Gastrocnemius medialis (tissue), 4 donors: Measurements from ENCODE around the gene CNNM4.

Experiments used
- CTCF ChIP-seq, 5 experiments: fragments of 450-650 bp in 3 of 5; fragments of 200-600 bp in 2 of 5; sonication (generic) in 2 of 5; IDR thresholded peaks in 4 of 5; conservative IDR thresholded peaks in 1 of 5; 1 replicate in 4 of 5; 2 replicates in 1 of 5; pipeline ENCODE4 v1.5.1; 2016 to 2019; ENCODE audit warnings: antibody characterized with exemption in 5 of 5, mild to moderate bottlenecking in 3 of 5, moderate library complexity in 3 of 5
- POLR2A ChIP-seq, 2 donors: fragments of 450-650 bp; IDR thresholded peaks; one replicate each; pipeline ENCODE4 v1.6.1; 2017; ENCODE audit warnings: antibody characterized with exemption in 2 of 2, mild to moderate bottlenecking in 2 of 2, moderate library complexity in 2 of 2

- TF ChIP-seq CTCF (IDR thresholded peaks at IDR 0.05 in 4 of 5, conservative IDR thresholded peaks at IDR 0.05 in 1 of 5) (no peak), POLR2A (IDR thresholded peaks at IDR 0.05) (no peak)
Measured at GRCh38 chr2:96813656-96814055, 53.0 kb downstream of the CNNM4 start.
